Tibial nerve (tissue), 3 donors: ENCODE measurements around the gene STARD13.

ENCODE experiments used
- CTCF ChIP-seq, 5 experiments: fragments of 200-600 bp in 3 of 5; fragments of 450-650 bp in 2 of 5; sonication (generic) in 3 of 5; IDR thresholded peaks; one replicate each; pipeline ENCODE4 v1.5.1; 2016 to 2019; ENCODE audit warnings: antibody characterized with exemption in 5 of 5, mild to moderate bottlenecking in 3 of 5, moderate library complexity in 2 of 5
- POLR2A ChIP-seq, 2 donors: fragments of 450-650 bp; IDR thresholded peaks; one replicate each; pipeline ENCODE4 v1.6.1; 2017; ENCODE audit warnings: antibody characterized with exemption in 2 of 2, mild to moderate bottlenecking in 2 of 2, moderate library complexity in 2 of 2

GRCh38 chr13:33158271-33158670 is 127.3 kb downstream of the STARD13 start:
- no peak for TF ChIP-seq CTCF (IDR thresholded peaks at IDR 0.05)
- TF ChIP-seq POLR2A (IDR thresholded peaks at IDR 0.05): no peak
